Kidney (tissue), 14 donors: ENCODE measurements around the gene CHIC2. TPM values are rescaled to one million over a fixed set of nuclear protein-coding genes. Genes with fewer than 3 reads are reported as not detected.

Source experiments
- DNase-seq, 5 donors: peaks; one replicate each; pipeline ENCODE4 v3.0.0-alpha.2; 2013 to 2020
- FAIRE-seq: peaks from 2 replicates; lab custom pipeline; 2012; peaks lifted over from hg19 to GRCh38; lab: Jason Lieb, UNC
- H3K27ac ChIP-seq, 2 donors: one replicate each; pipeline ENCODE4 v1.7.0; 2013; ENCODE audit warnings: low read depth in 2 of 2, low read length in 2 of 2, inconsistent platforms in 1 of 2
- H3K27me3 ChIP-seq: one replicate; pipeline ENCODE4 v1.7.1; 2013; ENCODE audit warnings: low read length, inconsistent platforms; ENCODE audit not compliant: control insufficient read depth, insufficient read depth
- H3K36me3 ChIP-seq, 3 donors: one replicate each; pipeline versions ENCODE4 v1.7.0 to v1.7.1; 2013; ENCODE audit warnings: low read length in 3 of 3, control low read depth in 1 of 3, inconsistent platforms in 1 of 3; ENCODE audit not compliant: insufficient read depth in 3 of 3, control insufficient read depth in 2 of 3
- H3K4me1 ChIP-seq, 3 donors: one replicate each; pipeline versions ENCODE4 v1.7.0 to v1.7.1; 2013; ENCODE audit warnings: low read length in 3 of 3, inconsistent platforms in 1 of 3, low read depth in 1 of 3; ENCODE audit not compliant: control insufficient read depth in 2 of 3, insufficient read depth in 2 of 3
- H3K4me3 ChIP-seq, 3 donors: one replicate each; pipeline versions ENCODE4 v1.7.0 to v1.8.1; 2013; ENCODE audit warnings: low read length in 3 of 3, control low read depth in 1 of 3, inconsistent platforms in 1 of 3
- H3K9ac ChIP-seq, 3 donors: one replicate each; pipeline versions ENCODE4 v1.7.0 to v1.7.1; 2013; ENCODE audit warnings: low read length in 3 of 3, control low read depth in 1 of 3, inconsistent platforms in 1 of 3
- H3K9me3 ChIP-seq, 3 donors: one replicate each; pipeline versions ENCODE4 v1.7.0 to v1.7.1; 2013; ENCODE audit warnings: low read length in 3 of 3, control low read depth in 1 of 3, inconsistent platforms in 1 of 3; ENCODE audit not compliant: control insufficient read depth in 2 of 3, insufficient read depth in 1 of 3
- intact Hi-C: fragments of 100-400 bp; cut with DNase I; formaldehyde crosslinking; loops from one replicate; pipeline ENCODE4 v1.11.1; 2022
- polyA plus RNA-seq: library from polyadenylated mRNA; stranded (reverse); fragments of 350-450 nt; fragmentation: Illumina TruSeq; extraction: RNeasy Lipid Tissue Mini Kit (QIAGEN cat#74804); gene quantifications from one replicate; pipeline ENCODE4 v1.2.3, GENCODE V29; 2014; ENCODE audit warnings: low read depth, low replicate concordance; ENCODE audit not compliant: insufficient read depth
- total RNA-seq: library from RNA; stranded (reverse); fragmentation: NEBNext Ultra II Directional; extraction: Animal tissue kit (Norgen Biotek cat#: 25700); gene quantifications from one replicate; pipeline ENCODE4 v1.2.1, GENCODE V29; 2021
- TF ChIP-seq, protein P1 (sequence below): IDR thresholded peaks from 3 replicates; pipeline ENCODE4 v1.5.1; 2012; ENCODE audit warnings: mild to moderate bottlenecking, moderate library complexity, borderline replicate concordance; ENCODE audit not compliant: insufficient read depth; ENCODE audit errors: extremely low read depth
- donor health status: control.
- donor health status: control.
- donor health status: control.
- donor health status: control.
- donor health status: control.
- donor health status: DM: yes; HTN: yes; CAD: no.
- donor health status: Normal renal cell carcinoma (clear cell type).

Gene CHIC2
- total and polyA plus RNA-seq, 2 donors from 2014 or later: 13.5 to 26.6 TPM

DNA sequence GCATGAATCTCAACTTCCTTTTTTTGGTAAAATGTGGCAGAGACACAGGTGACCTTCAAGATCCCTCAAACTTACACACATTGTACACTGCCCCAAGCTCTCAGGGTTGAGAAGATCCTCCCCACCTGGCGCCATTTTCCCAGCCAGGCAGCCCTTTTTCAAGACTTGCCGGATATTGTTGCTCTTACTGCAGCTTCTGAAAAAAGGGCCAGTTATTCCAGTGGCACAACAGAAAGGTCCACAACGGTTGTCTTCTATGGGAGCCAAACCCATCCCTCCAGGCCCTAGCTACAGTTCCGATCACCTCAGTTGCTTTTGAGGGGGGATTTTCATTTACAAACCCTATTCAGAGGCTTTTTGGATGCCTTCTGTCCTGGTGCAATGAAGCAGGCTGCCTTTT, 101.1 kb downstream of the CHIC2 start:
- TF ChIP-seq, protein P1, sequence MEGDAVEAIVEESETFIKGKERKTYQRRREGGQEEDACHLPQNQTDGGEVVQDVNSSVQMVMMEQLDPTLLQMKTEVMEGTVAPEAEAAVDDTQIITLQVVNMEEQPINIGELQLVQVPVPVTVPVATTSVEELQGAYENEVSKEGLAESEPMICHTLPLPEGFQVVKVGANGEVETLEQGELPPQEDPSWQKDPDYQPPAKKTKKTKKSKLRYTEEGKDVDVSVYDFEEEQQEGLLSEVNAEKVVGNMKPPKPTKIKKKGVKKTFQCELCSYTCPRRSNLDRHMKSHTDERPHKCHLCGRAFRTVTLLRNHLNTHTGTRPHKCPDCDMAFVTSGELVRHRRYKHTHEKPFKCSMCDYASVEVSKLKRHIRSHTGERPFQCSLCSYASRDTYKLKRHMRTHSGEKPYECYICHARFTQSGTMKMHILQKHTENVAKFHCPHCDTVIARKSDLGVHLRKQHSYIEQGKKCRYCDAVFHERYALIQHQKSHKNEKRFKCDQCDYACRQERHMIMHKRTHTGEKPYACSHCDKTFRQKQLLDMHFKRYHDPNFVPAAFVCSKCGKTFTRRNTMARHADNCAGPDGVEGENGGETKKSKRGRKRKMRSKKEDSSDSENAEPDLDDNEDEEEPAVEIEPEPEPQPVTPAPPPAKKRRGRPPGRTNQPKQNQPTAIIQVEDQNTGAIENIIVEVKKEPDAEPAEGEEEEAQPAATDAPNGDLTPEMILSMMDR: no peak
- Histone ChIP-seq H3K9me3 (no peaks in the 10 kb centered on the region), H3K4me3 (no peak overlapping the region), H3K27ac (no peak overlapping the region), H3K27me3 (no peaks in the 10 kb centered on the region), H3K9ac (no peak overlapping the region), H3K4me1 (no peaks in the 10 kb centered on the region), H3K36me3 (no peaks in the 10 kb centered on the region)
- FAIRE-seq (no peak), DNase-seq (no peak)
- intact Hi-C loops: no loop called here

DNA sequence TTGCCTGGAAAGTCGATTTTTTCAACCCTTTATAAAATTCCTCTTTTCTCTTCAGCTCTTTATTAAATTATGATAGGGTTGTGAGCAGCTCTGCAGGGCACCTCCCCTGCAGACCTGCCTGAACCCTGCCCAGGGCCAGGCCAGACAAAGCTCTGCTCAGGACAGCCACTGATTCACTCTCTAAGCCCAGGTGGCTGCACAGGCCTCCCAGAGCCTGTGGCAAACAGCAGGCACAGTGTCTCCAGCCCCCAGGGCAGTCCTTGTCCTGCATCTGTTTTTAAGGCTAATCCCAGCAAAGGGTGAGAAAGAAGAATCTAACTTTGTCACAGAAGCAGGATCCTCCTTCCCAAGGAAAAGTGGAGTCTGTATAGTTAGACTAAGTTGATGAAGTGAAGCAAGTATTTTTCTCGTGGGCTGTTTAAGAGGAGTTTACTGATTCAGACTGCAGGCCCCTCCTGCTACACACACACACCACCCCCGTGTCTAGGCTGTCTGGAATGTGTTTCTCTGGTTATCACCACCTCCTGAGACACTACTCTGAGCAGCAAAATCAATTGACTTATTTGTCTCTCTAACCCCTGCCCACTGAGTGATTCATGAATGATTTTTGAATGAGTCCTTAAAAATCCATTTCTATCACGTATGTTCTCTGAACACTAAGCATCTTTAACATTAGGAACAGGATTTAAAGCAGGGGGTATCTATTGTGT, 101.7 kb downstream of the CHIC2 start:
- Histone ChIP-seq H3K27ac (no peak overlapping the region), H3K4me3 (no peak overlapping the region), H3K4me1 (no peaks in the 10 kb centered on the region), H3K9me3 (no peaks in the 10 kb centered on the region), H3K9ac (no peak overlapping the region), H3K27me3 (no peaks in the 10 kb centered on the region), H3K36me3 (no peaks in the 10 kb centered on the region)
- FAIRE-seq (no peak), DNase-seq (peak in 1 of 5 donors; percentile 7)
- TF ChIP-seq, protein P1: no peak
- intact Hi-C loops: no loop called here

DNA sequence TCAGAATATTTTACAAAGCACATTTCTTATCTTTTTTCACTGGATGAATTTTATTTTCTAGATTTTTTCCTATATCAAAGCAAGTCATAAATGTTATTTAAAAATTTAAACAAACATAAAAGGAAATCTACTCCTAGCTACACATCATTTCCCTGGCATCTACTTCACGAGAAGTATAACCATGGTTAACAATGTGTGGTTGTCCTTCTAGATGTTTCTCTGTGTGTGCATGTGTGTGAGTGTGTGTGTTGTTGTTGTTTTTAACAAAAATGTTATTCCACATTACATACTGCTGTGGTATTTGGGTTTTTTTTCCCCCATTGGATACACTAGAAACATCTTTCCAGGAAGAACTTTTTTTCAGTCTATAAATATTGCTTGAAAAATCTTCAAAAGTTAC, 103.1 kb downstream of the CHIC2 start:
- intact Hi-C loops: no loop called here
- Histone ChIP-seq H3K27me3 (no peaks in the 10 kb centered on the region), H3K4me1 (no peaks in the 10 kb centered on the region), H3K9ac (no peak overlapping the region), H3K4me3 (no peak overlapping the region), H3K27ac (no peak overlapping the region), H3K9me3 (no peaks in the 10 kb centered on the region), H3K36me3 (no peaks in the 10 kb centered on the region)
- TF ChIP-seq, protein P1: no peak
- no peak for DNase-seq
- no peak for FAIRE-seq
